ENCODE results near the gene CRB2.

Gene CRB2

DNA sequence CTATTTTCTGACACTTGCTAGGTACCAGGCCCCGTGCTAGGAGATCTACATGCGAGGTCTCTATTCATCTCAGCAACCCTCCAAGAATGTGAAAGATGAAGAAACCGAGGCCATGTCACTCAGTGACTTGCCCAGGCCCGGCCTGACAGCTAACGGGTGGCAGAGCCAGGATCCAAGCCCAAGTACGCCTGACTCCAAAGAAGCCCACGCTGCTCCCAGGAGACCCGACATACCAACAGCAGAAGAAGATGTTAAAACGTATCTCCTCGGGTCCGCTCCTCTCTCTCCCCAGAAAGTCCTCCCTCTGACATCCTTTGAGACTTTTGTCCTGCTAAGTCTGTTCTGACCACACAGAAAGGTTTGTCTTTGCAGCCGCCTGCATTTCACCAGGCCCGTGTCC, 65.2 kb downstream of the CRB2 start:
- no peak for DNase-seq (ENCODE audit: low read depth in 2 of 2)

DNA sequence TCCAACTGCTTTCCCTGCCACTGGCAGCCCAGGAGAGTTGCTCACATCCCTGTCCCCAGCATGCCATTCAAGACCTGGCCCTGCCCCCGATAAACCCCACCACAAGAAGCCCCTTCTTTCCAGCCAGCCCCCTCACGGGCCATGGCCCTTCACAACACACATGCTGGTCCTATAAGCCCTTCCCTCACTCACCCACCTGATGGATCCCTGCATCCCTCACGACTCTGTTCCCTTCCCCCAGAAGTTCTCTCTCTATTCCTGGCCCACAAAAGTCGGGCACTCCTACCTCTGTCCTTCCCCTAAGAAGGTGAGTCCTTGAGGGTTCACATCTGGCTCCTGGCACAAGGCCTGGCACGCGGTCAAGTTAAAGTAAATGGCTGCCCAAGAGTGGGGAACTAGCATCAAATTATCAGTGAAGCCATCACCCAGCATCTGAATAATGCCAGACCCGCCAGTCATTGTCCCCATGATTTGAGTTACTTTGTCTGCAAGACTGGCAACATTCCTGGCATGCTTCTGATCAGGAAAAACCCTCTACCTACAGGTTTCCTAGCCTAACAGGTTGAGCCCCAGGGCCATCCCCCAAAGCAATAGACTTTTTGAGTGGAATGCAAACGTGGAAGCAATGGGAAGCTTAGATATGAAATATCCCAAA, 65.9 kb downstream of the CRB2 start:
- no peak for DNase-seq (ENCODE audit: low read depth in 2 of 2)

DNA sequence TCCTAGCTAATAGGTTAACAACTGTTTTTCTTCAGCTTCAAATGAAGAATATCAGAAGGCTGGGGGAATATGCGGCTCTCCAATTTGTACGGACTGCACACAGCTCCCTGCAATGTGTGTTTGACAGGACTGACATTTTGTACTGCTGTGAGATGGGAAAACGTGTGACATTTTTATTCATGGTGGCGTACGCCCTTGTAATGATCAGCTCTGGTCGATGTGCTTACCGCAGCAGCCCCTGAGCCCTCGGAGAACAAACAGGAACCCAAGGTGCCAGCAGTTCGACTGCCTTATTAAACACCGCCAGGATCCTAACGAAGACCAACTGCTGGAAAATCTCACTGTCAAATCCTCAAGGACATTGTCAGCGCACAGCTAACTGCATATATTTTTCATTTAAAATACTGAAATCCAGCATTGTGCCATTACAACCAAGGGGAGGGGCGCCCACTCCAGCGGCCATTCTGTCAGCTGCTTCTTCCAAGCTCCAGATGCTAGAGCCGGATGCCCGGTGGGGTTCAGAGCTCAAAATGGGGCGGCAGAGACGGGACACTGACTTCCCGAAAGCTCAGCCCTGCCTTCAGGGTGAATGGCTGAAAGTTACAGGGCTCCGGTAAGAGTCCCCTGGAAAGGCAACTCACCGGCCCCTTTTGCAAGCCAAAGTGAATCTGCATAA, 66.8 kb downstream of the CRB2 start:
- DNase-seq (ENCODE audit: low read depth in 2 of 2), result no peak

DNA sequence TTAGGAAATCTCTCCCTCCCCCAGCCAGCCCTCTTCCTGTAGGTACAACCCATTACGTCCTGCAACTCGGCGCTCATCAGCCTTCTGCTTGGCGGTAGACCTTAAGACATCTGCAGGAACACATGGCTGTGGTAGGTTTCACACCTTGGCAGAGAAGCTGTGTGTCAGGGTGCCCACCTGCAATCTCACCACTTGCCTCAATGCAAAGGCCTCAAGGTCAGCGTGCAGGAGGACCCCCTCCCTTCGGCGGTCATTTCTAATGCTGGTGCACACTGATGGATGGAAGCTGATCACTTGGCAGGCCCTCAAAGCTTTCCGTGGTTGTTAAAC, 67.3 kb downstream of the CRB2 start:
- DNase-seq (ENCODE audit: low read depth in 2 of 2), result no peak

- DNase-seq (ENCODE audit: low read depth in 2 of 2), result no peak
Measured at GRCh38 chr9:123424131-123424530, 68.1 kb downstream of the CRB2 start.

- DNase-seq (ENCODE audit: low read depth in 2 of 2), result no peak
Measured at GRCh38 chr9:123424552-123425225, 68.7 kb downstream of the CRB2 start.

GRCh38 chr9:123425261-123425821, 69.3 kb downstream of the CRB2 start:
- DNase-seq (ENCODE audit: low read depth in 2 of 2), result no peak

DNA sequence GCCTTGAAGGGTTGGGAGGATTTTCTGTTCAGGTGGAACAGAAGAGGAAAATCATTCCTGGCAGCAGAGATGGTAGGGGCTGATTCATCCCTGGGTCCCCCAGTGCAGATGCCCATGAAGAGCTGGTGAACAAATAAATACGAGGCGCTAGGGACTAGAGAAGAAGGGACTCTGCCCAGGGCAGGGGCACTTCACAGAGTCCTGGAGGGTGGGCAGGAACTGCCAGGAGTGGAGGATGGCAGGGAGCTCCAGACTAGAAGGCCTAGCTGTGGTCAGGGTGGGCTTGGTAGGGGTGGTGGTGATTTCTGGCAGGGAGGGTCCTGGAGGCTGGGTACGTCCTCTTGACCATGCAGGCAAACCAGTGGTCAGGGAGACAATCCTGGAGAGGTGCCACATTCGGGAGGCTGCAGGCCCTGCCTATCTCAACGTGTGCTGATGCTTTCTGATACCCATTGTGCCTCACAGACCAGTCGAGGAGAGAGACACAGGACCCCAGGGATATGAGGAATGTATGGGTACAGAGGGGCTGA, 69.9 kb downstream of the CRB2 start:
- no peak for DNase-seq (ENCODE audit: low read depth in 2 of 2)

GRCh38 chr9:123426406-123426805, 70.4 kb downstream of the CRB2 start:
- DNase-seq (ENCODE audit: low read depth in 2 of 2), result no peak
